Sciatic nerve (tissue), 2 donors: ENCODE measurements around the gene FAM149B1. TPM values are rescaled to one million over a fixed set of nuclear protein-coding genes. Genes with fewer than 3 reads are reported as not detected.
"Not testable (repeated sequence)": the region's sequence is repeated elsewhere in the genome, so short reads cannot be mapped to it uniquely, and the experiment has no call there.

Experiments used
- ATAC-seq: fragments of 200-7000 bp; cut with Tn5 transposase; one replicate; pipeline ENCODE4 v1.9.1; 2020; ENCODE audit warnings: mild to moderate bottlenecking, moderate library complexity
- DNase-seq: peaks from one replicate; pipeline ENCODE4 v3.0.0-alpha.2; 2020; ENCODE audit warnings: low spot score
- intact Hi-C: fragments of 100-400 bp; cut with DNase I; formaldehyde crosslinking; loops from one replicate; pipeline ENCODE4 v1.14.2; 2022
- total RNA-seq: library from RNA; stranded (reverse); fragmentation: NEBNext Ultra II Directional; extraction: Animal tissue kit (Norgen Biotek cat#: 25700); gene quantifications from one replicate; pipeline ENCODE4 v1.2.1, GENCODE V29; 2021
- donor health status: DM: no; HTN: no; CAD: no.
- donor health status: DM: no; HTN: no; CAD: no.

FAM149B1 gene
- 25.6 TPM for total RNA-seq

- ATAC-seq (peak; percentile 99), DNase-seq (peak; percentile 96)
- intact Hi-C loops = no loop called here
Observed at GRCh38 chr10:73167783-73168464, at the start of gene FAM149B1, which contains the start of gene ECD. TSS of gene FAM149B1 (plus strand) at chr10:73168119. CDS start at chr10:73168340, 221 bp downstream. TSS of gene ECD (minus strand) at chr10:73168008. CDS start at chr10:73163937, 4,071 bp downstream.

- no peak for ATAC-seq
- no peak for DNase-seq
- intact Hi-C loops = no loop called here
Observed at GRCh38 chr10:73119457-73119856, 48.5 kb upstream of the FAM149B1 start.

- DNase-seq (no peak), ATAC-seq (no peak)
- intact Hi-C loops = no loop called here
Observed at GRCh38 chr10:73119952-73120351, 48.0 kb upstream of the FAM149B1 start.

GRCh38 chr10:73126343-73126742 is 41.6 kb upstream of the FAM149B1 start:
- ATAC-seq = no peak
- intact Hi-C loops = no loop called here
- DNase-seq = no peak

GRCh38 chr10:73131301-73131700 is 36.6 kb upstream of the FAM149B1 start:
- intact Hi-C loops = no loop called here
- no peak for ATAC-seq
- no peak for DNase-seq

GRCh38 chr10:73131913-73132686 is 35.8 kb upstream of the FAM149B1 start:
- DNase-seq = no peak
- intact Hi-C loops = no loop called here
- no peak for ATAC-seq

- intact Hi-C loops = no loop called here
- DNase-seq (no peak), ATAC-seq (no peak)
Observed at GRCh38 chr10:73134727-73135126, 33.2 kb upstream of the FAM149B1 start.

- no peak for ATAC-seq
- intact Hi-C loops = no loop called here
- DNase-seq = no peak
Observed at GRCh38 chr10:73136627-73137026, 31.3 kb upstream of the FAM149B1 start.

- ATAC-seq (no peak), DNase-seq (no peak)
- intact Hi-C loops = no loop called here
Observed at GRCh38 chr10:73139251-73139650, 28.7 kb upstream of the FAM149B1 start.

- ATAC-seq = no peak
- intact Hi-C loops = loop anchor here (5.0 kb wide), 1 partner anchor 1876 kb away; no protein-coding TSS in a partner anchor
- no peak for DNase-seq
Observed at GRCh38 chr10:73141603-73142002, 26.3 kb upstream of the FAM149B1 start.

- DNase-seq, ATAC-seq, intact Hi-C loops: not testable (repeated sequence)
Observed at GRCh38 chr10:73150633-73151413, 17.1 kb upstream of the FAM149B1 start.

- DNase-seq = no peak
- intact Hi-C loops = no loop called here
Observed at GRCh38 chr10:73152009-73152408, 15.9 kb upstream of the FAM149B1 start.

GRCh38 chr10:73156054-73156453 is 11.9 kb upstream of the FAM149B1 start:
- intact Hi-C loops = no loop called here
- DNase-seq (no peak), ATAC-seq (no peak)

More at GRCh38 chr10:73152009-73152408, 15.9 kb upstream of the FAM149B1 start:
- no peak for ATAC-seq

- intact Hi-C loops = no loop called here
- peak; percentile 72 for DNase-seq
- no peak for ATAC-seq
Observed at GRCh38 chr10:73159038-73159648, 8.8 kb upstream of the FAM149B1 start.

- DNase-seq (no peak), ATAC-seq (no peak)
- intact Hi-C loops = no loop called here
Observed at GRCh38 chr10:73161079-73161478, 6.8 kb upstream of the FAM149B1 start.

GRCh38 chr10:73161662-73162061 is 6.3 kb upstream of the FAM149B1 start:
- intact Hi-C loops = no loop called here
- ATAC-seq = no peak
- DNase-seq = no peak

GRCh38 chr10:73163096-73163495 is 4.8 kb upstream of the FAM149B1 start:
- intact Hi-C loops = no loop called here
- DNase-seq = no peak
- ATAC-seq = no peak

GRCh38 chr10:73166972-73167371 is 947 bp upstream of the FAM149B1 start:
- ATAC-seq (no peak), DNase-seq (no peak)
- intact Hi-C loops = no loop called here

GRCh38 chr10:73167458-73167782 is 499 bp upstream of the FAM149B1 start:
- intact Hi-C loops = no loop called here
- DNase-seq = no peak
- ATAC-seq = no peak
